Fibroblast of the conjunctiva (primary cell): ENCODE measurements around the gene PNRC1.
"Not testable (repeated sequence)": the region's sequence is repeated elsewhere in the genome, so short reads cannot be mapped to it uniquely, and the experiment has no call there.

Experiments
- DNase-seq: peaks from one replicate; pipeline ENCODE4 v3.0.0-alpha.2; 2010; ENCODE audit warnings: low read depth

The PNRC1 gene

GRCh38 chr6:89059227-89059626, 21.3 kb upstream of the PNRC1 start:
- no peak for DNase-seq

GRCh38 chr6:89063881-89064280, 16.7 kb upstream of the PNRC1 start:
- no peak for DNase-seq

GRCh38 chr6:89064931-89065330, 15.6 kb upstream of the PNRC1 start:
- DNase-seq, result not testable (repeated sequence)

- not testable (repeated sequence) for DNase-seq
These were observed 14.4 kb upstream of the PNRC1 start for GRCh38 chr6:89066121-89066520.

- no peak for DNase-seq
These were observed 13.5 kb upstream of the PNRC1 start for GRCh38 chr6:89066940-89067646.

- DNase-seq, result no peak
These were observed 12.8 kb upstream of the PNRC1 start for GRCh38 chr6:89067796-89068195.

GRCh38 chr6:89068695-89069094, 11.9 kb upstream of the PNRC1 start:
- no peak for DNase-seq

- DNase-seq, result no peak
These were observed 10.9 kb upstream of the PNRC1 start for GRCh38 chr6:89069536-89070163.

GRCh38 chr6:89071036-89071435, 9.5 kb upstream of the PNRC1 start:
- no peak for DNase-seq

GRCh38 chr6:89073014-89073620, 7.4 kb upstream of the PNRC1 start:
- DNase-seq, result no peak

- DNase-seq, result no peak
These were observed 6.7 kb upstream of the PNRC1 start for GRCh38 chr6:89073840-89074239.

GRCh38 chr6:89079511-89080234, 878 bp upstream of the PNRC1 start:
- peak; percentile 59 for DNase-seq

- DNase-seq, result no peak
These were observed 525 bp downstream of the PNRC1 start for GRCh38 chr6:89081129-89081422.

- DNase-seq, result peak; percentile 97
These were observed 1.1 kb downstream of the PNRC1 start for GRCh38 chr6:89081423-89082322.

GRCh38 chr6:89082486-89082891, 1.9 kb downstream of the PNRC1 start:
- DNase-seq, result no peak

- no peak for DNase-seq
These were observed 4.0 kb downstream of the PNRC1 start for GRCh38 chr6:89084542-89084941.

- no peak for DNase-seq
These were observed 4.4 kb downstream of the PNRC1 start for GRCh38 chr6:89084954-89085353.

- no peak for DNase-seq
These were observed 5.1 kb downstream of the PNRC1 start for GRCh38 chr6:89085409-89086205.

- no peak for DNase-seq
These were observed 7.3 kb downstream of the PNRC1 start for GRCh38 chr6:89087881-89088280.

- DNase-seq, result no peak
These were observed 17.9 kb downstream of the PNRC1 start for GRCh38 chr6:89098461-89098860.

- no peak for DNase-seq
These were observed 19.6 kb downstream of the PNRC1 start for GRCh38 chr6:89100114-89100513.
